Measurements from ENCODE around the gene MICALL2.

DNA sequence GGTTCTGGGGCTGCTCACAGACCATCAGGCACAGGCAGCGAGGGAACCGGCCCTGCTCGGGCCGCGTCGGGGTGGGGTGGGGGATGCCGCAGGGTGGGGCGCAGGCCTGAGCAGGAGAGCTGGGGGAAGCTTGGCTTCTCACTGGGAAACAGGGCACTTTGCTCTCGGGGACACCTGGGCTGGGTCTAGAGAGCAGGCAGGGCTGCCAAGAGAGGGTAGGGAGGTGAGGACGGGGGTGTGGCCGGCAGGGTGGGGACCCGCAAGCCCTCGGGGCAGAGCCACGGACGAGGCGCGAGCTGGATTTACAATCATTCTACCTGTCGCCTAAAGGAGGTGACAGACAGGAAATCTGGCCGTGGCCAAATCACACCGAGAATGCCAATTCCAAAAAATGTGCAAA is 33.9 kb upstream of the MICALL2 start:
- TF ChIP-seq CTCF (conservative IDR thresholded peaks at IDR 0.05 in 1 of 2, IDR thresholded peaks at IDR 0.05 in 1 of 2; ENCODE audit: low read depth in 1 of 2, low read length in 2 of 2) (no peak), EZH2 (IDR thresholded peaks at IDR 0.05; ENCODE audit: low read length, missing control alignments) (no peak)

All from fibroblast of lung (primary cell).